ENCODE results near the gene PIP5K1B.

DNA sequence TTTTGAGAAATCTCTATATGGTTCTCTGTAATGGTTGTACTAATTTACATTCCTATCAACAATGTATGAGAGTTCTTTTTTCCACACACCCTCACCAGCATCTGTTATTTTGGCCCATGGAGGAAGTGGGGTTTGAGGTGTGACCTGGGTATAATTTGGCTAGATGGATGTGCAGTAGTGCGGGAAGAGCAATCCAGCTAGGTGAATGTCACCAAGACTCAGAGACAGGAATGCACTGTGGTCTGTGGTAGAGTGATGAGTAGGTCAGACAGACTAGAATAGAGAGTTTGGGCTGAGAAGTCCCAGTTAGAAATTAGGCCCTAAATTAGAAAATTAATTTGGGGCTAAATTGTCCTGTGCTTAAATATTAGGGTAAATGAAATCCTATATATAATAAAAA is 32.8 kb upstream of the PIP5K1B start:
- TF ChIP-seq, protein P1, sequence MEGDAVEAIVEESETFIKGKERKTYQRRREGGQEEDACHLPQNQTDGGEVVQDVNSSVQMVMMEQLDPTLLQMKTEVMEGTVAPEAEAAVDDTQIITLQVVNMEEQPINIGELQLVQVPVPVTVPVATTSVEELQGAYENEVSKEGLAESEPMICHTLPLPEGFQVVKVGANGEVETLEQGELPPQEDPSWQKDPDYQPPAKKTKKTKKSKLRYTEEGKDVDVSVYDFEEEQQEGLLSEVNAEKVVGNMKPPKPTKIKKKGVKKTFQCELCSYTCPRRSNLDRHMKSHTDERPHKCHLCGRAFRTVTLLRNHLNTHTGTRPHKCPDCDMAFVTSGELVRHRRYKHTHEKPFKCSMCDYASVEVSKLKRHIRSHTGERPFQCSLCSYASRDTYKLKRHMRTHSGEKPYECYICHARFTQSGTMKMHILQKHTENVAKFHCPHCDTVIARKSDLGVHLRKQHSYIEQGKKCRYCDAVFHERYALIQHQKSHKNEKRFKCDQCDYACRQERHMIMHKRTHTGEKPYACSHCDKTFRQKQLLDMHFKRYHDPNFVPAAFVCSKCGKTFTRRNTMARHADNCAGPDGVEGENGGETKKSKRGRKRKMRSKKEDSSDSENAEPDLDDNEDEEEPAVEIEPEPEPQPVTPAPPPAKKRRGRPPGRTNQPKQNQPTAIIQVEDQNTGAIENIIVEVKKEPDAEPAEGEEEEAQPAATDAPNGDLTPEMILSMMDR (conservative IDR thresholded peaks at IDR 0.05; ENCODE audit: low read length), result no peak
- no peak for TF ChIP-seq EZH2phosphoT487 (IDR thresholded peaks at IDR 0.05; ENCODE audit: borderline replicate concordance, low read depth, low read length)

All from OCI-LY7 (cell line).